ENCODE results near the gene TNRC18.
"Not testable (repeated sequence)": the region's sequence is repeated elsewhere in the genome, so short reads cannot be mapped to it uniquely, and the experiment has no call there.

Gene TNRC18

DNA sequence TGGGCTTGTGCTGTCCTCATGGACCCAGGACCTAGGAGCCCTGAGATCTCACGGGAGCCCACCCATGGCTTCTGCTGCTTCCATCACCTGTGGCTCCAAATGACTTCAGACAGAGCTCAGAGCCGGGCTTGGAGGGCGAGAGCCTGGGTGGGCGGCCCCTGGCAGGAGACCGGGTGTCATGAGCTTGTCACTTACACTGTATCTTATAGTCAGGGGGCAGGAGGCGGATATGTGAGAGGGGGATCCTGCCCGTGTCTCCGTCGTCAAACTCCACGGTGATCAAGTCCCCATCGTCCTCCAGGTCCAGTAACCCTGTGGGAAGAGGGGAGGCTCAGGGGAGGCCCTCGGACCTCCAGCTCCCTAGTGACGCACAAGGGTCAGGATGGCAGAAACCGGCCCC is 107.9 kb downstream of the TNRC18 start:
- no peak for DNase-seq (ENCODE audit: low read depth)

- no peak for DNase-seq (ENCODE audit: low read depth)
These were observed 108.8 kb downstream of the TNRC18 start for GRCh38 chr7:5314864-5315263.

- DNase-seq (ENCODE audit: low read depth): not testable (repeated sequence)
These were observed 110.4 kb downstream of the TNRC18 start for GRCh38 chr7:5313076-5313885.

DNA sequence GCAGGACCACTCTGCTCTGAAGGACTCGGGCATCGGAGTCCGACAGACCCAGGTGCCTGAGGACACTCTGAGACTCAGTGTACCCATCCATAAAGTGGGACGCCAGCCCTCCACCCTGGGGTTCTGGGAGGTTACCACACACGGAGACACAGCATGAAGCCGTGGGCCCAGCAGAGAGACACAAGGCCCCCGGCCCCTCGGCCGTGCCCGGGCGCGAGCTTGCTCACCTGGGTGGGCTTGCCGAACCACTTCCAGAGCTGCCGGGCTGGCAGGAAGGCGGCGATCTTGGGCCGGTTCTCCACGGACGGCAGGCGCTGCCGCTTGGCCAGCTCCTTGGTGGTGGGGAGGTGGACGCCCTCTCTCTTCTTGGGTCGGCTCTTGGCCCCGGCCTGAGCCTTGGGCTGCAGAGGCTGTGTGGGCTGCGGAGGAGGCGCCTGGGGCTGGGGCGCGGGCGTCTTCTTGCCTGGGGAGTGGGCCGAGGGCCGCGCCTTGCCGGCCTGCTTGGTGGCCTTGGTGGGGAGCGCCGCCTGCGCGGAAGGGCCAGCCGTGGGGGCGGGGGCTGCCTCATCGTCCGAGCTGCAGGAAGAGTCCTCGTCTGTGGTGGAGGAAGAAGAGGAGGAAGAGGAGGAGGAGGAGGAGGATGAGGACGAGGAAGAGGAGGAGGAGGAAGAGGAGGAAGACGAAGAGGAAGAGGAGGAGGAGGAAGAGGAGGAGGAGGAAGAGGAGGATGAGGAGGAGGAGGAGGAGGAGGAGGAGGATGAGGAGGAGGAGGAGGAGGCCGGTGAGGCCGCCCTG is 111.2 kb downstream of the TNRC18 start:
- DNase-seq (ENCODE audit: low read depth): not testable (repeated sequence)

DNA sequence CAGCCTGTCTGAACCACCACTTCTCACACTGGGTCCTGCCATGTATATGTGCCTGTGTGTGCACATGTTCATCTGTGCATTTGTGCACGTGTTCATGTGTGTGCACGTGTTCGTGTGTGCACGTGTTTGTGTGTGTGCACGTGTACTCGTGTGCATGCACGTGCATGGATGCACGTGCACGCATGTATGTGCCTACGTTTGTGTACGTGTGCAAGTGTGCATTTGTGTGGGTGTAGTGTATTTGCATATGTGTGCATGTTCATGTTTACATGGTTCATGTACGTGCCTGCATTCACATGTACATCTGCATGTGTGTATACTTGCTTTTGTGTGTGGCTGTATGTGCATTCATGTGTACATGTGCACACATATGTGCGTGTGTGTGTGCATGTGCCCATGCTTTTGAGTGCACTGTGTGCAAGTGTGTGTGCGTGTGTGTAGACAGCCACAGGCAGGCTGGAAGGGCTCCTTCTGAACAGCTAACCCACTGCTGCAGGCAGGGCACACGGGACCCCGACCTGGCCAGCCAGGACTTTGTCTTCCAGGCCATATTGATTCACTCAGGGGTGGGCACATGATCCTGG is 112.7 kb downstream of the TNRC18 start:
- no peak for DNase-seq (ENCODE audit: low read depth)

DNA sequence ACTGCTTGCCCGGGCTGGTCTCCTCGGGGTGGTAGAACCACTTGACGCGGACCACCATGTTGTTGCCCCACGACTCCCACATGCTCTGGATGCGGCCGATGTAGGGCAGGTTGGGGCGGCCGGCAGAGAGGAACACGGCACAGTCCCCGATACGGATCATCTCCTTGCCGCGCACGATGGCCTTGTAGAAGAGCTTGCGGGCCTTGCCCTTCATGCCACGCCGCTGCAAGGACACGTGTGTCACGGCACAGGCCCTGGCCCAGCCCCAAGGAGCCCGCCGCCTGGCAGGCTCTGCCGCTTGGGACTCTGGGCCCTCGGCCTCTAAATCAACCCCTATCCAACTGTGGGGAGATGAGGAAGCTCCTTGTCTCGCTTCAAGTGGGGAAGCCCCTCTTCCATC is 114.5 kb downstream of the TNRC18 start:
- no peak for DNase-seq (ENCODE audit: low read depth)

DNA sequence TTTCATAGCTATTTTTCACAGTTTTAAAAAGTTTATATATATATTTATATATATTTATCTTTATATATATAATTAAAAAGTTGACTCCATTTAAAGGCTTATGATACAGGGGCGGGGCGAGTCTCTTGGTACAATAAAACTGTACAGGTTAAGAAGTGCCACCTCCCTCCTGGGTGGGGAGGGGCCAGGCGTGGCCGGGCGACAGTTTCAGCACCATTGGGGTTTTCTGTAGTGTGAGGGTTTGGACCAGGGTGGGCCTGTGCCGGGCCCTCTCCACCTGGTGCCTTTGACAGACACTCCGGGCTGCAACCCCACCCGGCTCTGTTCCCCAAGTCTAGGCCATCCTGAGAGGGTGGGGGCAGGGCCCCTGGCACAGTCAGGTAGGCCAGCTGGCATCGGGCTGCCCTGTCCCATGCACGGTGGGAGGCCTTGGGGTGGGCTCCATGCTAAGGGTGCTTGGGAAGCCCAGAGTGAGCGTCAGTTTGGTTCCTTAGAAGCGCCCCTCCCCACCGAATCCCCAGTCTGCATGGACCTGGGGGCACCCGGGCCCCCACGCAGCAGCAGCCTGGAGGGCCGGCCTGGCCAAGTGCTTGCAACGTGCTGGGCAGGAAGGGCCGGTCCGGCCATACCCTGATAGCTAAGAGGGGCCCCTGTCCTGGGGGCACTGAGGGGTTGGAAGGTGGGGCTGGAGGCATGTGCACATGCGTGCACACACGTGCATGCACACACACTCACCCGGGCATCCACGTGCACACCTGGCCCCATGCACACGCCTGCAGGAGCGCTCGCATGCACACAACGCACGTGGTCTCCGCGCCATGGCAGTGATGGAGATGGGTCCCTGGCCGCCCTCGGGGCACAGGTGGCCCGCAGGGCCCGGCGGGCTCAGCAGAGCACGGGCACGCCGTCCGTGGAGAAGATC is 116.2 kb downstream of the TNRC18 start:
- not testable (repeated sequence) for DNase-seq (ENCODE audit: low read depth)

- DNase-seq (ENCODE audit: low read depth): not testable (repeated sequence)
These were observed 118.6 kb downstream of the TNRC18 start for GRCh38 chr7:5305050-5305449.

GRCh38 chr7:5303591-5304505 is 119.8 kb downstream of the TNRC18 start:
- no peak for DNase-seq (ENCODE audit: low read depth)

GRCh38 chr7:5303061-5303460 is 120.6 kb downstream of the TNRC18 start:
- DNase-seq (ENCODE audit: low read depth): no peak

DNA sequence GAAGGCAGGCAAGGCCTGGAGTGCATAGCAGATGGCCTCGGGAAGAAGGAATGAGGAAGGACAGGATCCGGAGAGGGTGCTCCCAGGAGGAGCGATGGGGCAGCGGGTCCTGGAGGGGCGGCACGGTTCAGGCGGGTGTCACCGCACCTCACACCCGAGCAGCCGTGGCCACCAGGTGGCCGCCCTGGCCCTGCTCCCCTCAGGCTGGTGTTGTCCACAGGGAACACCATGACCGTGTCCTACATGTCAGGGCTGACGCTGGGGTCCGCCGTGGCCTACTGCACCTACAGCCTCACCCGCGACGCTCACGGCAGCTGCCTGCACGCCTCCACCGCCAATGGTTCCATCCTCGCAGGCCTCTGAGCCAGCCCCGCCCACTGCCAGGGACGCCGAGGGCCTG is 121.1 kb downstream of the TNRC18 start:
- DNase-seq (ENCODE audit: low read depth): no peak

GRCh38 chr7:5300366-5300765 is 123.3 kb downstream of the TNRC18 start:
- no peak for DNase-seq (ENCODE audit: low read depth)

- DNase-seq (ENCODE audit: low read depth): peak; percentile 53
These were observed 126.9 kb downstream of the TNRC18 start for GRCh38 chr7:5296611-5297226.

- no peak for DNase-seq (ENCODE audit: low read depth)
These were observed 127.5 kb downstream of the TNRC18 start for GRCh38 chr7:5296015-5296610.

DNA sequence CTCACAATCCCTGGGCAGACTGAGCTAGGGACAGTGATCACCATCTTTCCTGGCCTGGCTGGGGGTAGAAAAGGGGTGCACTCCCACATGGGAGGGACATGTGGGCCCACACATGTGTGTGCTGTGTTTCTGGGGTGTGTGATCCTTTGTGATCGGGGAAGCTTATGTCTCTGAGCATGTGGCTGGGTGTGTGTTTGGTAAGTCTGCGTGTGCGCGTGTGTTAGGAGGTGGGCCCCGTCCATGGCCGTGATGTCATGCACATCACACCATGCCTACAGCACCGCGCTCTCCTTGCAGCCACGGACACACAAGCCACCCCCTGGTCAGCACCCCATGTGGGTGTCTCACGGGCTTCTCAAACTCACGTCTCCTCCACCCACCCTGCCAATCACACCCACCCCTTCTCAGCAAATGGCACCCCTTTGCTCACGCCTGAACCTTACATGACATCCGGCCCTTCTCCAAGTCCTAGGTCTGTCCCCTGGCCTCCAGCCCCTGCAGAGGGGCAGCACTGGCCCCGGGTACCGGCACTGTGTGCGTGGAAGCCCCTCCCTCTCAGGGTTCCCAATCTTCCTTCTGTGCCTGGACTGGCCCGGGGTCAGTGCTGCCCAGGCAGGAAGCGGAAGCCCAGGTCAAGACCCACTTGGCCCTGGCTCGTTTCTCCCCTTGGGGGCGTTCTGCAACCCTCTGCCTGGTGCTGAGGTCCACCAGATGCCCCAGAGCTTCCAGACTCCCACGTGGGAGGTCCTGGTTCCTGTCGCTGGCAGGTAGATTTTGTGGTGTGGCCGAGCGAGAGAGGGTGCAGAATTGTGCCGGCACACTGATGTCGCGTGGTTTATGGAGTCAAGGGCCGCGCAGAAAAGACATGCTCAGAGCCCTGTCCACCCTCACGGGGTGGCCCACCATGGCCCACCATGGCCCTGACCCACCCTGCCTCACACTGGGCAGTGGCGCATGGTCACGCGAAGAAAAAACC is 128.3 kb downstream of the TNRC18 start:
- no peak for DNase-seq (ENCODE audit: low read depth)

DNA sequence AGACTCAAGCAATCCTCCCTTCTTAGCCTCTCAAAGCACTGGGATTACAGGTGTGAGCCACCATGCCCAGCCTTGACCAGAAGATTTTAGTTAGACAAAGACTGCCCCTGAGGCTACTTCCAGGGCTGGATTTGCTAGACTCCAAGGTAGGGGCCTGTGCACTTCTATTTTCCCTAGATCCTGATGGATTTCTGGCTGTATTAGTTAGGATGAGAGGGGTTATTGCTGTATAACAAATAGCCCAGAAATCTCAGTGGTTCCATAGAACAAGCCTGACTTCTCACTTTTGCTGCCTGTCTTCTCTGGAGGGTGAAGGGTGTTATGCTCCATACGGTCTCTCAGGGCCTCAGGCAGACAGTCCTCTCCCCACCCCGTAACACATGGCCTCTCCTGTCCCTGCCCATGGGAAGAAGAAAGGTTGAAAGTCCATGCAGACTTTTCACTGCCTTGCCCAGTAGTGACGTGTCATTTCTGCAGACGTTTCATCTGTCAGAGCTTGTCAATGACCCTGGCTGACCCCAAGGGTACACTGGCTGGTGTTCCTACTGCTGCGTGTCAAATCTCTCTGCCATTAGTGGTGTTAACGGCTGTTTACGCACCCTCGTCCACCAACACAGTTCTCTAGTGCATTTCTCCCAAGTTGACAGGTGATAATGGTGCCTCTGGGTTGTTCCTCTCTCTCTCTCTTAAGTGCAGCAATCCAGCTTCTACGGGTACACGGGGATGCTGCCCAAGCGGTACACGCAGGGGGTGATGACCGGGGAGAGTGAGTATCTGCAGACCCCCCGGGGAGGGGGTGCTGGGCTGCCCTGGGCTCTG is 129.3 kb downstream of the TNRC18 start:
- no peak for DNase-seq (ENCODE audit: low read depth)

DNA sequence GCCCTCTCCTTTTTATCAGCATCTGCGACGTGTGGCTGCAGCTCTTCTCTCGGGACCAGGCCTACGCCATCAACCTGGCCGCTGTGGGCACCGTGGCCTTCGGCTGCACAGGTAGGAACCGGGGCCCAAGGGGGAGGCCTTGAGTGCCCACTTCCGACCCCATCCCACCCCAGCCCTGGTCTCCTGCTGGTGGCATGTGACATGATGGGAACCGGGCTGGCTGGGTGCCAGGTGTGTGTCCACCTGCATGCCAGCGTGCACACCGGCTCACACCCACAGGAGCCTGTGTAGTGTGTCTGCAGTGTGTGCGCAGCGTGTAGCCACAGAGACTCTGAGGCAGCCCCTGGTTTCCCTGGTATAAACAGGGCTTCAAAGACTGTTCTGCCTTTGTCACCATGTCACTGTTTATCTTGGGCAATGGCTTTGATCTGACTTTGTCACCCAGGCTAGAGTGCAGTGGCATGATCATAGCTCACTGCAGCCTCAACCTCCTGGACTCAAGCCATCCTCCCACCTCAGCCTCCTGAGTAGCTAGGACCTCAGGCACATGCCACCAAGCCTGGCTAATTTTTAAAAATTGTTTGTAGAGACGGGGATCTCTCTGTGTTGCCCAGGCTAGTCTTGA is 131.8 kb downstream of the TNRC18 start:
- not testable (repeated sequence) for DNase-seq (ENCODE audit: low read depth)

Data from stimulated activated CD8-positive, alpha-beta memory T cell treated with anti-CD3 and anti-CD28 coated beads, Interleukin-15, amount 100 ng/mL, for 1 hour (primary cell).